H1 (cell line): ENCODE results near the gene TUBGCP2. TPM values are rescaled to one million over a fixed set of nuclear protein-coding genes. Genes with fewer than 3 reads are reported as not detected.

Experiments
- BACH1 ChIP-seq: IDR thresholded peaks from 2 replicates; pipeline ENCODE4 v1.6.1; 2012; ENCODE audit warnings: low read length, improper control_type of control experiment
- CHD2 ChIP-seq: IDR thresholded peaks from 2 replicates; pipeline ENCODE4 v1.6.1; 2012; ENCODE audit warnings: low read length, improper control_type of control experiment
- NRF1 ChIP-seq: IDR thresholded peaks from 2 replicates; pipeline ENCODE4 v1.6.1; 2011; ENCODE audit warnings: mild to moderate bottlenecking, low read depth, low read length, improper control_type of control experiment
- SIX5 ChIP-seq: IDR thresholded peaks from 2 replicates; pipeline ENCODE4 v1.6.1; 2011; ENCODE audit warnings: mild to moderate bottlenecking, low read depth, low read length
- SP1 ChIP-seq: IDR thresholded peaks from 2 replicates; pipeline ENCODE4 v1.6.1; 2011; ENCODE audit warnings: low read depth, low read length
- SRF ChIP-seq: IDR thresholded peaks from 2 replicates; pipeline ENCODE4 v1.6.1; 2011; ENCODE audit warnings: mild to moderate bottlenecking, low read depth, low read length, moderate library complexity
- TCF12 ChIP-seq: IDR thresholded peaks from 2 replicates; pipeline ENCODE4 v1.6.1; 2011; ENCODE audit warnings: low read depth, mild to moderate bottlenecking, low read length
- polyA plus RNA-seq, 7 experiments: library from polyadenylated mRNA; depleted of rRNA in 3 of 7; stranded (reverse) in 5 of 7; unstranded in 2 of 7; fragments of >200 nt in 5 of 7; fragments of 200-250 nt in 2 of 7; gene quantifications; 1 replicate in 5 of 7; 2 replicates in 1 of 7; 4 replicates in 1 of 7; pipeline versions ENCODE4 v1.2.1 to v1.2.3, GENCODE V29; 2011 to 2013; ENCODE audit warnings: missing spikeins in 2 of 7, mixed read lengths in 2 of 7
- total RNA-seq: library from RNA; stranded (reverse); fragmentation: NEBNext Ultra II Directional; extraction: Animal tissue kit (Norgen Biotek cat#: 25700); gene quantifications from 2 replicates; pipeline ENCODE4 v1.2.1, GENCODE V29; 2021

Gene TUBGCP2
- total and polyA plus RNA-seq, 2 of the 8 experiments (the other 6 are each of a cell fraction or from before 2014, with no cell fraction given) = 34.9 to 51.9 TPM

GRCh38 chr10:133237241-133237587 is 71.5 kb downstream of the TUBGCP2 start (continued):
- TF ChIP-seq SRF = no peak
- no peak for TF ChIP-seq TCF12
- TF ChIP-seq NRF1 = no peak
- TF ChIP-seq SP1 = no peak
- no peak for TF ChIP-seq CHD2
- no peak for TF ChIP-seq SIX5
- no peak for TF ChIP-seq BACH1
